Adipocyte (in vitro differentiated cells): ENCODE results near the gene GCSH.

ENCODE experiments used
- DNase-seq: peaks from one replicate; pipeline ENCODE4 v3.0.0-alpha.2; 2015; ENCODE audit warnings: low read depth
- H3K27me3 ChIP-seq: replicated peaks from 2 replicates; pipeline ENCODE4 v1.7.0; 2013; ENCODE audit warnings: mild to moderate bottlenecking, low read length, moderate library complexity; ENCODE audit not compliant: control insufficient read depth, insufficient read depth
- H3K36me3 ChIP-seq: 2 replicates; pipeline ENCODE4 v1.7.0; 2013; ENCODE audit warnings: low read length, mild to moderate bottlenecking, moderate library complexity; ENCODE audit not compliant: control insufficient read depth, insufficient read depth, severe bottlenecking
- H3K4me1 ChIP-seq: 2 replicates; pipeline ENCODE4 v1.7.0; 2013; ENCODE audit warnings: mild to moderate bottlenecking, low read length, moderate library complexity; ENCODE audit not compliant: control insufficient read depth, insufficient read depth
- H3K4me3 ChIP-seq: 2 replicates; pipeline ENCODE4 v1.7.0; 2013; ENCODE audit warnings: mild to moderate bottlenecking, low read length, moderate library complexity
- H3K9ac ChIP-seq: 2 replicates; pipeline ENCODE4 v1.7.0; 2013; ENCODE audit warnings: mild to moderate bottlenecking, low read length, moderate library complexity
- H3K9me3 ChIP-seq: 2 replicates; pipeline ENCODE4 v1.7.0; 2013; ENCODE audit warnings: mild to moderate bottlenecking, low read length, moderate library complexity; ENCODE audit not compliant: control insufficient read depth

GCSH gene

GRCh38 chr16:81095953-81096714, at the start of gene GCSH:
TSS of gene GCSH (minus strand) at chr16:81096395. CDS start at chr16:81096278, 117 bp downstream.
- Histone ChIP-seq H3K36me3 (no peaks in the 10 kb centered on the region), H3K4me1 (peaks cover 7% of the 10 kb centered on the region), H3K9me3 (no peaks in the 10 kb centered on the region), H3K9ac (peak within 1 kb of the TSS; percentile 93), H3K27me3 (no peaks in the 10 kb centered on the region), H3K4me3 (peak within 1 kb of the TSS; percentile 93)
- peak; percentile 100 for DNase-seq

DNA sequence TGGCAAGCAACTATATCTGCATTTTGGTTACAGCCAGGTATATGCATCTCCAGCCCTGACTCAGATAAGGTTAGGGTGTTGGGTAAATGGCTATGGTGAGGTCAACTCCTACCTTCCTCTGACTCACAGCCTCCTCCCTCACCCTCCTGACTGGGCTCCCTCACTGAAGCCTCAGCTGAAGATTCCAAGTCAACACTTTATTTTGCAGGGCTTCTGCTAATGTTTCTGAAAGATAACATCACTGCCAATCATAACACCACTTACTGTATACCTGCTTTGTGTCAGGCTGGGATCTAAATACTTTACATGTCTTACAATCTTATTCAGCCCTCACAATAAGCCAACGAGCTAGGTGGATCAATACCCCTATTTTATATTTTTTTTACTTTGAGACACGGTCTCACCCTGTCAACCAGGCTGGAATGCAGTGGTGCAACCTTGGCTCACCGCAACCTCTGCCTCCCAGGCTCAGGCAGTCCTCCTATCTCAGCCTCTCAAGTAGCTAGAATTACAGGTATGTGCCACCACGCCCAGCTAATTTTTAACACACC, 47.8 kb upstream of the GCSH start:
- Histone ChIP-seq H3K27me3 (no peaks in the 10 kb centered on the region), H3K9me3 (no peaks in the 10 kb centered on the region), H3K4me1 (peaks cover 8% of the 10 kb centered on the region), H3K9ac (no peak overlapping the region), H3K4me3 (no peak overlapping the region), H3K36me3 (no peaks in the 10 kb centered on the region)
- DNase-seq: no peak

GRCh38 chr16:81142864-81143263, 46.7 kb upstream of the GCSH start:
- Histone ChIP-seq H3K27me3 (no peaks in the 10 kb centered on the region), H3K4me3 (no peak overlapping the region), H3K36me3 (no peaks in the 10 kb centered on the region), H3K9me3 (no peaks in the 10 kb centered on the region), H3K4me1 (peaks cover 15% of the 10 kb centered on the region), H3K9ac (no peak overlapping the region)
- no peak for DNase-seq

- no peaks in the 10 kb centered on the region for H3K36me3 ChIP-seq
- peaks cover 30% of the 10 kb centered on the region for H3K4me1 ChIP-seq
- no peaks in the 10 kb centered on the region for H3K27me3 ChIP-seq
- no peaks in the 10 kb centered on the region for H3K9me3 ChIP-seq
- no peak for DNase-seq
- H3K9ac ChIP-seq: no peak overlapping the region
- no peak overlapping the region for H3K4me3 ChIP-seq
Measured at GRCh38 chr16:81140930-81141780, 45.0 kb upstream of the GCSH start.

GRCh38 chr16:81138831-81139557, 42.8 kb upstream of the GCSH start:
- Histone ChIP-seq H3K27me3 (no peaks in the 10 kb centered on the region), H3K4me3 (no peak overlapping the region), H3K9ac (peak overlapping the region; percentile 35), H3K4me1 (peaks cover 33% of the 10 kb centered on the region), H3K9me3 (no peaks in the 10 kb centered on the region), H3K36me3 (no peaks in the 10 kb centered on the region)
- no peak for DNase-seq

- peaks cover 33% of the 10 kb centered on the region for H3K4me1 ChIP-seq
- H3K9me3 ChIP-seq: no peaks in the 10 kb centered on the region
- no peaks in the 10 kb centered on the region for H3K36me3 ChIP-seq
- no peak overlapping the region for H3K4me3 ChIP-seq
- no peak overlapping the region for H3K9ac ChIP-seq
- DNase-seq: no peak
- no peaks in the 10 kb centered on the region for H3K27me3 ChIP-seq
Measured at GRCh38 chr16:81137754-81138153, 41.6 kb upstream of the GCSH start.

- H3K36me3 ChIP-seq: no peaks in the 10 kb centered on the region
- no peaks in the 10 kb centered on the region for H3K9me3 ChIP-seq
- peaks cover 33% of the 10 kb centered on the region for H3K4me1 ChIP-seq
- H3K9ac ChIP-seq: peak overlapping the region; percentile 63
- H3K27me3 ChIP-seq: no peaks in the 10 kb centered on the region
- H3K4me3 ChIP-seq: peak overlapping the region; percentile 64
- DNase-seq: peak; percentile 23
Measured at GRCh38 chr16:81136390-81137335, 40.5 kb upstream of the GCSH start.

GRCh38 chr16:81130126-81130525, 33.9 kb upstream of the GCSH start:
- Histone ChIP-seq H3K9ac (no peak overlapping the region), H3K9me3 (no peaks in the 10 kb centered on the region), H3K36me3 (peaks cover 6% of the 10 kb centered on the region), H3K4me3 (no peak overlapping the region), H3K4me1 (no peaks in the 10 kb centered on the region), H3K27me3 (peaks cover 3% of the 10 kb centered on the region)
- no peak for DNase-seq

- Histone ChIP-seq H3K4me3 (no peak overlapping the region), H3K36me3 (peaks cover 6% of the 10 kb centered on the region), H3K9me3 (no peaks in the 10 kb centered on the region), H3K9ac (no peak overlapping the region), H3K27me3 (peaks cover 3% of the 10 kb centered on the region), H3K4me1 (no peaks in the 10 kb centered on the region)
- no peak for DNase-seq
Measured at GRCh38 chr16:81128726-81129524, 32.7 kb upstream of the GCSH start.

GRCh38 chr16:81127051-81127450, 30.9 kb upstream of the GCSH start:
- Histone ChIP-seq H3K4me3 (no peak overlapping the region), H3K4me1 (no peaks in the 10 kb centered on the region), H3K9ac (no peak overlapping the region), H3K9me3 (no peaks in the 10 kb centered on the region), H3K36me3 (peaks cover 6% of the 10 kb centered on the region), H3K27me3 (peaks cover 3% of the 10 kb centered on the region)
- peak; percentile 87 for DNase-seq
